ENCODE results near the gene NELFB.

- TF ChIP-seq, protein P1, sequence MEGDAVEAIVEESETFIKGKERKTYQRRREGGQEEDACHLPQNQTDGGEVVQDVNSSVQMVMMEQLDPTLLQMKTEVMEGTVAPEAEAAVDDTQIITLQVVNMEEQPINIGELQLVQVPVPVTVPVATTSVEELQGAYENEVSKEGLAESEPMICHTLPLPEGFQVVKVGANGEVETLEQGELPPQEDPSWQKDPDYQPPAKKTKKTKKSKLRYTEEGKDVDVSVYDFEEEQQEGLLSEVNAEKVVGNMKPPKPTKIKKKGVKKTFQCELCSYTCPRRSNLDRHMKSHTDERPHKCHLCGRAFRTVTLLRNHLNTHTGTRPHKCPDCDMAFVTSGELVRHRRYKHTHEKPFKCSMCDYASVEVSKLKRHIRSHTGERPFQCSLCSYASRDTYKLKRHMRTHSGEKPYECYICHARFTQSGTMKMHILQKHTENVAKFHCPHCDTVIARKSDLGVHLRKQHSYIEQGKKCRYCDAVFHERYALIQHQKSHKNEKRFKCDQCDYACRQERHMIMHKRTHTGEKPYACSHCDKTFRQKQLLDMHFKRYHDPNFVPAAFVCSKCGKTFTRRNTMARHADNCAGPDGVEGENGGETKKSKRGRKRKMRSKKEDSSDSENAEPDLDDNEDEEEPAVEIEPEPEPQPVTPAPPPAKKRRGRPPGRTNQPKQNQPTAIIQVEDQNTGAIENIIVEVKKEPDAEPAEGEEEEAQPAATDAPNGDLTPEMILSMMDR (IDR thresholded peaks at IDR 0.05): no peak
- no peak for TF ChIP-seq EP300 (IDR thresholded peaks at IDR 0.05)
- no peak for TF ChIP-seq POLR2A (IDR thresholded peaks at IDR 0.05)
- no peak for TF ChIP-seq POLR2AphosphoS5 (IDR thresholded peaks at IDR 0.05)
Observed at GRCh38 chr9:137307255-137308056, 52.3 kb downstream of the NELFB start.

All from suprapubic skin (tissue), 4 donors.